Left hindlimb (tissue), 1 donor: ENCODE results near the gene RBM20.

Source experiments
- DNase-seq: peaks from one replicate; pipeline ENCODE4 v3.0.0-alpha.2; 2018

RBM20 gene

GRCh38 chr10:110742801-110743200, 98.7 kb downstream of the RBM20 start:
- DNase-seq, result no peak

DNA sequence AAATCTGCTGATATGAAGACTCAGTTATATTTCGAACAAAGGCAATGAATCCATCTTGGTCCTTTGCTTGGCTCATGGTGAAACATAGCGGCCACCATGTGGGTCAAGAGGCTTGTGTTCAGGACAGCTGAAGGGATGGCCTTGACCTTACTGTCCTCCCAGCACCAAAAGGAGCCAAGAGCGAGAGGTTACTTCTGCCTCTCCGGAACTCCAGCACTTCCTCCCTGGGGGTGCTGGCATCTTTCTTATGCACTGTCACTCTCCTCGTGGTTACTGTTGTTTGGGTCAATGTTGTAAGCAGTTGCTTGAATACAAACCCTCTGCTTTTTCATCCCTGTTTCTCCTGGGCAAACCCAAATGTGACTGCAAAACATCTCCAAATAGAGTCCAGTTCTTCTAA, 100.6 kb downstream of the RBM20 start:
- DNase-seq, result no peak

DNA sequence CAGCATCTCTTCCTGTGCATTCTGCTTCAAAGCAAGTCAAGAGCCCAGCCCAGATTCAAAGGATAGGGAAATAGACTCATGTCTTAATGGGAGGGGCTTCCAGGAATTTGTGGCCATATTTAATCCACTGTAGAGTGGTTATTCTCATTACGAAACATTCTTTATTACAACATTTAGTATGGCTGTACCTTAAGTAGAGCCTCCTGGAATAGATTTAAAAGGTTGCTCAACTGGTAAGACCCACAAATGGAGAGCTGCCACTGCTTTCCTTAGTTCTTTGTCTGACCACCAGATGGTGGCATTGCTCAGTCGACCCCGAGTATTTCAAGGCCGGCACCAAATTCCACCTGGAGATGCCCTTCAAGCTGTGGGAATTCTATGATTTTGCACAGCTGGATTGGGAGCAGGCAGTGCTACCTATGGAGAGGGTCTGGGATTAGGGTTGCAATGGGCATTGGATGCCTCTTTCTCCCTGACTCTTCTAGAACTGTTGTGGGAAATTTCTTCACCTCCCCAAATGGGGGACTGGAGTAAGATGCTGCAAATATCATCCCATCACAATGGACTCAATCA, 102.2 kb downstream of the RBM20 start:
- peak; percentile 71 for DNase-seq

GRCh38 chr10:110746969-110747608, 103.0 kb downstream of the RBM20 start:
- no peak for DNase-seq

- DNase-seq, result no peak
Measured at GRCh38 chr10:110747609-110748464, 103.7 kb downstream of the RBM20 start.

GRCh38 chr10:110748970-110749369, 104.8 kb downstream of the RBM20 start:
- no peak for DNase-seq

GRCh38 chr10:110750931-110751330, 106.8 kb downstream of the RBM20 start:
- DNase-seq, result no peak

- DNase-seq, result no peak
Measured at GRCh38 chr10:110751850-110752249, 107.7 kb downstream of the RBM20 start.

DNA sequence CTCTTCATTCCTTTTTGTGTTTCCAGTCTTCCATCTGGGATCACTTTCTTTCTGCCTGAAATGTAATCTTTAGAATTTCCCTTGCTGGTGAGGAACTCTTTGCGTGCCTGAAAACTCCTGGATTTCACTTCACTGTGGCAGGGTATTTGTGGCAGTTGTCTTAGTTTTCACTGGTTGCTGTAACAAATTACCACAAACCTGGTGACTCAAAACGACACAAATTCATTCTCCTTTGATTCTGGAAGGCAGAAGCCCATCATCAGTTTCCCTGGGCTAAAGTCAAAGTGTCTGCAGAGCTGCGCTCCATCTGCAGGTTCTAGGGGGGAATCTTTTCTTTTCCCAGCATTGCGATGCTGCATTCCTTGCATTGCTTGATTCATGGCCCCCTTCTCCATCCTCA, 109.3 kb downstream of the RBM20 start:
- no peak for DNase-seq

DNA sequence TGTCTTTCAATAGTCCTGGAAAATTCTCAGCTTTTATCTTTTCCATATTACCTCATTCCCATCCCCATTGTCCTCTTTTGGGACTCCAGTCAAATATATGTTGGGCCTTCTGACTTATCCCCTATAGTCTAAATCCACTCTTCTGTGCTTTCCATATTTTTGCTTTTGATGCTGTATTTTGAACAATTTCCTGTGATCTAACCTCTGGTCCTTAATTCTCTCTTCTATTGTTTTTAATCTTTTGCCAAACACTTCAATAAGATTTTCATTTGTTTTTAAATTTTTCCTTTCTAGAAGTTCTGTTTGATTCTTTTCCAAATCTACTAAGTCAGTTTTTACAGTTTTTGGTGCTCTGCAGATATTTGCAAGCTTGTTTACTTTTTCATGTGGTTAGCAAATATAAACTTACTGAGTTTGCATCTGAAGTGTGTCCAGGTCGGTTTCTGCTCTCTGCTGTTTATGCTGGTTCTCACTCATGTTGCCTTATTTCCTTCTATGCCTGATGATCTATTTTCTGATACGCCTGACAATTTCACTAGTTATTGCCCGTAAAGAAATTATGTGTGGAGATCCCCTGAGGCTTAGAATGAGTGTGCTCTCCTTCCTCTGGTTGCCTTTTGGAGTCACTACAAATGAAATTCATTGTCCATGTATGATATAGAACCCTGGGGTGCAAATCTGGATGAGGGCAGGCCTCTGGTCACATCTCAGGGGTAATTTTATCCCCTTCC, 110.4 kb downstream of the RBM20 start:
- no peak for DNase-seq

- DNase-seq, result no peak
Measured at GRCh38 chr10:110755781-110756180, 111.6 kb downstream of the RBM20 start.

GRCh38 chr10:110756876-110757275, 112.7 kb downstream of the RBM20 start:
- no peak for DNase-seq

GRCh38 chr10:110757586-110757985, 113.5 kb downstream of the RBM20 start:
- DNase-seq, result no peak

GRCh38 chr10:110758128-110758765, 114.1 kb downstream of the RBM20 start:
- DNase-seq, result no peak

DNA sequence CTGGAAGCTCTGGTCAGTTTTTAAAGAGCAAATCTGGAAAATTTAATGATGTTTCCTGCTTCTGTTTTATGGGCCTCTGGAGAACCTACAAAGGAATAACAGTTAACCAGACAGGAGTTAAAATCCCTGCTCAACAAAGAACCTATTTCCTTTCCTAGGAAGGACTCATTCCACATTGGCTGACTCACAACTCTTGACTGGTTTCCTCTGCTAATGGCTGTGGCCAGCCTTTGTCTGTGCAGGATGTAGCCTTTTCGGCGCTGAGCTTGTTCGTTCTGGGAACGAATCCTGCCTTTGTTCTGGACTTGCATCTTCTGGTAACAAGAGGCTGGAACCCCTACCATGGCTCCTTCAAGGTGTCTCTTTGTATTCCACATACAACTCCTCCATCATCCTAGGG, 114.8 kb downstream of the RBM20 start:
- DNase-seq, result no peak

DNA sequence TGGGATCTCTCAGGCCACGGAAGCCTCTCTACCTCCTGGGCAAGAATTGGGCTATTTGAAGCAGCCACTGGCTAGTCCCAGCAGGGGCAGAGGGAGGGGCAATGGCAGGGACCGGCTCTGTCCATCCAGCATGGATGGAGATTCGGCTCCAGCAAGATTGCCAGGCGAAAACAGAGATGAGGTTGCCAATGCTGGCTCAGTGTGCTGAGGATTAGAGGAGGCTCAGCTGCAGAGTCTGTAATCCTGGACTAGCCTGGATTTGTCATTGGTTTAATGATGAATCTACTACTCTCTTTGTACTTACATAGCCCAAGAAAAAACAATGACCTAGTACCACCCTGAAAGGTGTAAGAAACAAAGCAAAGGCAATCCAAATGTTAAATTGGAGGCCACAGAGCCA, 115.4 kb downstream of the RBM20 start:
- DNase-seq, result no peak

GRCh38 chr10:110762109-110762848, 118.1 kb downstream of the RBM20 start:
- no peak for DNase-seq

DNA sequence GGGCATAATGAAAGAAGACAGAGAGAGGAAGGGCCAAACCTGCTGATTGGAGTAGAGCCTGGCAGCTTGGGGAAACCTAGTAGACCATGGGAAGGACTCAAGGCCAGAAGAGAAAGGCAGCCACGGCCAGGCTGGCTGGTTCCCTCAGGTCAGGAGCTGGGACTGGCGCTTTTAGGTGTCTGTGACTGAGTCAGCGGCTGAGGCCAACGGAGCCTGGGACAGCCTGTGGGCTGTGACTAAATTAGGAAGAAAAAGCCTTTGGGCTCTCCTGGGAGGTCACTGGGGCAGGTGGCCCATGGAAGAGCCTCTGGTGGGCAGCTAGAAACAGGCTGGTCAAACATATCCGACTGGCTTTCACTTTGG, 118.7 kb downstream of the RBM20 start:
- no peak for DNase-seq

GRCh38 chr10:110764378-110764777, 120.2 kb downstream of the RBM20 start:
- DNase-seq, result no peak

DNA sequence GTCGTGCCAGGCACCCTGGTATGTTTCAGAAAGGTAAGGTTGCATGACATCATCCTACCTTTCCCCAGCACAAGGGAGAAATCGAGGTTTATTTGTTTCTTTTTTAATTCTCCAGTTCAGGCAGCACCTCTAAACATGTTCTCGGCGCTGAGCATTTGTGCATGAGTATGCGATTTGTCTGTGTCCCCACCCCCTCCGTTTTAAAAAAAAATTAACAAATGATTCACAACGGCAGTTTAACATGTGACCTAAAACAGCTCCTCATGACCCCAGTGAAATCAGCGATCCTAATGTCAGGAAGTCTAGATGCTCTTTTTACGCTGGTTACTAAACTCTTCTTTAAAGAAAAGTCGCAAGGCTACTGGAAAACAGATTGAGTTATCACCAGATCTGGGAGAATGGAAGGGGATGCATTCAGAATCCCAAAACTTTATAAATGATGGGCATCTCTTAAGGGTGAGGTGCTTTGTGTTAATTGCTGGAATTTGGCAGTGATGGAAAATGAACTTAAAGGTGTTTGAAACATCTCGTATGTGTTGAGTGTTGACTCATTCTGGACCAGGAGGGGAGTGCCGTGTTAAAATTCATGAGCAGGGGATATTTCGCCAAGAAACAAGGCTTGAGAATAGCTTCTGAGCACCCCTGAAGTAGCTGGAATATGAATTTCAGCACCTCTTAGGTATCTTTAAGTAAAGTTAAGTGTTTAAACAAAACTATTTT, 120.8 kb downstream of the RBM20 start:
- DNase-seq, result no peak

DNA sequence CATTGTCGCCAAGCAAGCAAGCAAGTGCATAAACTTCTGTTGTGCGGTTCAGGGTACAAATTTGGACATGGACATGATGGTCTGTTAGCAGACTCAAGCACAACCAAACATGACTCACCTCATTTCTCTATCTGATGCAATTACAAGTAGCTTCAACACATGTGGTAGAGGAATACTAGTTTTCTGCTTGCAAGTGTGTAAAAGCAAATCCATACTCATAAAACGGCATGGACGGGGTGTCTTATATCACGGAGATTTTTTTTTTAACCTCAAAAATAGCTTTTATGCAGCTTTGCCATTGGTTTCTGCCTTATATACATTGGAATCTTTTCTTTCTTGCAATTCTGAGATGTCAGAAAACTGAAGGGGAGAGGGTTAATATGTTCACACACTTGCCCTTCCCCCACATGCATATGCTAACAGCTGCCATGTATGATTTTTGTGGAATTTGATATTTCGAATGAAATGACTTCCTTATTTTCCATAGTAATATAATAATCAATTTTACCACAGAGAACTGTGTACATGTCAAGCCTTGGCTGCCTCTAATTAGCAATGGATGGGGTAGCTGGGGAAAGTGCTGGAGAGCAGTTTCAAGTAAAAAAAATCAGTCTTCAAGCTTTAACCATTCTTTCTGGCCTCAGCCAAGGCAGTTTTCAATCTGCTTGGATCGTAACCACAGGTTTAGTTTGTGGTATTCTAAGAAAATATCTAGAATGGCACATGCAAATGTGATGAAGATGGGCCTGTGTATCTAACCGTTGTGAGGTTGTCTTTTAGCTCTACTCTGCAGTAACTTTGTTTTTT, 121.6 kb downstream of the RBM20 start:
- DNase-seq, result no peak
